Testis (tissue), 2 donors: Measurements from ENCODE around the gene PTPRG.

Experiments
- POLR2A ChIP-seq: fragments of 450-650 bp; IDR thresholded peaks from one replicate; pipeline ENCODE4 v1.6.1; 2017; ENCODE audit warnings: antibody characterized with exemption, mild to moderate bottlenecking, moderate library complexity
- TF ChIP-seq, protein P1 (sequence below), 3 experiments: fragments of 450-650 bp in 2 of 3; fragments of 200-600 bp in 1 of 3; sonication (generic) in 1 of 3; IDR thresholded peaks; one replicate each; pipeline ENCODE4 v1.5.1; 2016 to 2019; ENCODE audit warnings: antibody characterized with exemption in 3 of 3, mild to moderate bottlenecking in 2 of 3, moderate library complexity in 1 of 3

DNA sequence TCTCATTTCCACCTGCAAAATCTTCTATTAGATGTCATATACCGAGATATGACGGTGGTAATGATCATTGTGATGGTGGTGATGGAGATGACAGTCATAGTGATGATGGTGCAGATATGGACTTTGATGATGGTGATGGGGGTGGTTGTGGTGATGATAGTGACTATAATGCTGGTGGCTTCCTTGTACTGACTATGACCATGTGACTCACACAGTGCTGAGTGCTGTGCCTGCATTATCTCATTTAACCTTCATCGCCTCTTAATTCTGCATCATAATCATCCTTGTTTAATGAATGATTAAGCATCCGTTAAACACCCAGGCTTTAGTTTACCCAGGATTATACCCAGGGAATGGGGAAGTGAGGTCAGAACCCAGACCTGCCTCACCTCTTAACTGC is 480.3 kb downstream of the PTPRG start:
- TF ChIP-seq, protein P1, sequence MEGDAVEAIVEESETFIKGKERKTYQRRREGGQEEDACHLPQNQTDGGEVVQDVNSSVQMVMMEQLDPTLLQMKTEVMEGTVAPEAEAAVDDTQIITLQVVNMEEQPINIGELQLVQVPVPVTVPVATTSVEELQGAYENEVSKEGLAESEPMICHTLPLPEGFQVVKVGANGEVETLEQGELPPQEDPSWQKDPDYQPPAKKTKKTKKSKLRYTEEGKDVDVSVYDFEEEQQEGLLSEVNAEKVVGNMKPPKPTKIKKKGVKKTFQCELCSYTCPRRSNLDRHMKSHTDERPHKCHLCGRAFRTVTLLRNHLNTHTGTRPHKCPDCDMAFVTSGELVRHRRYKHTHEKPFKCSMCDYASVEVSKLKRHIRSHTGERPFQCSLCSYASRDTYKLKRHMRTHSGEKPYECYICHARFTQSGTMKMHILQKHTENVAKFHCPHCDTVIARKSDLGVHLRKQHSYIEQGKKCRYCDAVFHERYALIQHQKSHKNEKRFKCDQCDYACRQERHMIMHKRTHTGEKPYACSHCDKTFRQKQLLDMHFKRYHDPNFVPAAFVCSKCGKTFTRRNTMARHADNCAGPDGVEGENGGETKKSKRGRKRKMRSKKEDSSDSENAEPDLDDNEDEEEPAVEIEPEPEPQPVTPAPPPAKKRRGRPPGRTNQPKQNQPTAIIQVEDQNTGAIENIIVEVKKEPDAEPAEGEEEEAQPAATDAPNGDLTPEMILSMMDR (IDR thresholded peaks at IDR 0.05) = no peak
- no peak for TF ChIP-seq POLR2A
